Keratinocyte (primary cell): ENCODE results near the gene METAP1D.

Source experiments
- CTCF ChIP-seq, 3 experiments: IDR thresholded peaks in 1 of 3; conservative IDR thresholded peaks in 1 of 3; optimal IDR thresholded peaks in 1 of 3; 2 replicates in 2 of 3; 3 replicates in 1 of 3; pipeline versions ENCODE3 to v1.5.1; 2011; ENCODE audit warnings: low read length in 3 of 3, mild to moderate bottlenecking in 3 of 3, moderate library complexity in 2 of 3, control low read depth in 1 of 3, inconsistent platforms in 1 of 3; ENCODE audit not compliant: insufficient read depth in 2 of 3; ENCODE audit errors: extremely low read depth in 1 of 3
- EZH2 ChIP-seq: IDR thresholded peaks from one replicate; pipeline ENCODE4 v1.6.1; 2012; ENCODE audit warnings: inconsistent platforms, mild to moderate bottlenecking, low read length, moderate library complexity

- TF ChIP-seq CTCF (optimal IDR thresholded peaks at IDR 0.05 in 1 of 3, IDR thresholded peaks at IDR 0.05 in 1 of 3, conservative IDR thresholded peaks at IDR 0.05 in 1 of 3; ENCODE audit: extremely low read depth in 1 of 3, insufficient read depth in 2 of 3, low read length in 3 of 3) (no peak), EZH2 (no peak)
Observed at GRCh38 chr2:172066394-172066886, 66.7 kb downstream of the METAP1D start.
